AG04449 (cell line): ENCODE data around the gene COPS8.

Experiments used
- CTCF ChIA-PET: fragments of 350-600 bp; formaldehyde crosslinking; extraction: SDS; loops from one replicate; lab custom pipeline; 2021; ENCODE audit warnings: antibody characterized with exemption; lab: Yijun Ruan, JAX
- POLR2A ChIA-PET: fragments of 400-600, 350-600 bp; formaldehyde crosslinking; extraction: SDS; loops from one replicate; lab custom pipeline; 2020; ENCODE audit warnings: antibody characterized with exemption, inconsistent platforms; lab: Yijun Ruan, JAX
- DNase-seq: peaks from one replicate; pipeline ENCODE4 v3.0.0-alpha.2; 2010; ENCODE audit warnings: low read depth, low spot score
- H3K4me3 ChIP-seq: 2 replicates; pipeline ENCODE4 v1.5.1; 2011; ENCODE audit warnings: low read depth, mild to moderate bottlenecking, control low read depth, low read length
- CTCF ChIP-seq: IDR thresholded peaks from one replicate; pipeline ENCODE4 v1.5.1; 2011; ENCODE audit warnings: mild to moderate bottlenecking, moderate library complexity, low read length, control low read depth, inconsistent platforms; ENCODE audit not compliant: insufficient read depth; ENCODE audit errors: missing control alignments

COPS8 gene

GRCh38 chr2:237101118-237101979 lies 15.7 kb downstream of the COPS8 start:
- no peak for TF ChIP-seq CTCF
- POLR2A ChIA-PET, result no interaction called here
- H3K4me3 ChIP-seq, result no peak overlapping the region
- CTCF ChIA-PET, result interaction anchor here (0.6 to 1.2 kb wide), 6 partner anchors 8 to 470 kb away, joined by 3 to 5 read pairs (median 4); no protein-coding TSS in a partner anchor
- no peak for DNase-seq

- H3K4me3 ChIP-seq, result no peak overlapping the region
- no peak for TF ChIP-seq CTCF
- ChIA-PET CTCF (interaction anchor here (0.8 to 1.3 kb wide), 2 partner anchors 19 to 470 kb away, joined by 3 to 4 read pairs; no protein-coding TSS in a partner anchor), POLR2A (no interaction called here)
- DNase-seq, result no peak
Measured at GRCh38 chr2:237102428-237102827, 16.7 kb downstream of the COPS8 start.

- no peak overlapping the region for H3K4me3 ChIP-seq
- ChIA-PET CTCF (interaction anchor here (0.9 to 7.8 kb wide), 3 partner anchors 12 to 312 kb away, joined by 4 to 39 read pairs (median 4); no protein-coding TSS in a partner anchor), POLR2A (no interaction called here)
- no peak for TF ChIP-seq CTCF
- no peak for DNase-seq
Measured at GRCh38 chr2:237109421-237109934, 23.8 kb downstream of the COPS8 start.

- H3K4me3 ChIP-seq, result no peak overlapping the region
- POLR2A ChIA-PET, result no interaction called here
- TF ChIP-seq CTCF, result no peak
- DNase-seq, result no peak
- CTCF ChIA-PET, result interaction anchor here (1.7 to 7.8 kb wide), 2 partner anchors 8 to 459 kb away, joined by 6 to 39 read pairs; no protein-coding TSS in a partner anchor
Measured at GRCh38 chr2:237113026-237113795, 27.5 kb downstream of the COPS8 start.

GRCh38 chr2:237115870-237116269 lies 30.2 kb downstream of the COPS8 start:
- TF ChIP-seq CTCF, result no peak
- H3K4me3 ChIP-seq, result no peak overlapping the region
- ChIA-PET POLR2A (no interaction called here), CTCF (interaction anchor here (3.2 kb wide), 1 partner anchor 456 kb away, joined by 10 read pairs; no protein-coding TSS in a partner anchor)
- DNase-seq, result no peak

- TF ChIP-seq CTCF, result no peak
- ChIA-PET CTCF (interaction anchor here (1.6 to 3.2 kb wide), 2 partner anchors 49 to 456 kb away, joined by 4 to 10 read pairs; no protein-coding TSS in a partner anchor), POLR2A (no interaction called here)
- no peak for DNase-seq
- H3K4me3 ChIP-seq, result no peak overlapping the region
Measured at GRCh38 chr2:237116431-237116830, 30.7 kb downstream of the COPS8 start.
